ENCODE results near the gene CBX4. TPM values are rescaled to one million over a fixed set of nuclear protein-coding genes. Genes with fewer than 3 reads are reported as not detected.

The CBX4 gene
- total and polyA plus RNA-seq, 2 of the 13 experiments (the other 11 are each of a cell fraction or from before 2014, with no cell fraction given): 25.8 to 50.8 TPM

- TF ChIP-seq ZBTB25 (CRISPR knock-in tag; IDR thresholded peaks at IDR 0.05) (peak; percentile 62; the same call in 1 of the 2 replicates), SAFB2 (CRISPR knock-in tag; IDR thresholded peaks at IDR 0.05; ENCODE audit: borderline replicate concordance, low read depth) (peak; percentile 92; the same call in 1 of the 2 replicates), NFRKB (IDR thresholded peaks at IDR 0.05) (no peak), DNMT1 (CRISPR knock-in tag; IDR thresholded peaks at IDR 0.05) (peak; percentile 94), GTF2F1 (IDR thresholded peaks at IDR 0.05; ENCODE audit: low read length) (no peak), BCL6 (CRISPR knock-in tag; IDR thresholded peaks at IDR 0.05) (peak; percentile 50; the same call in 1 of the 2 replicates), ELF4 (CRISPR knock-in tag; IDR thresholded peaks at IDR 0.05; ENCODE audit: borderline replicate concordance) (0 out of 2 replicates have a peak, but pooled peaks have one; percentile 34), NR3C1 (CRISPR knock-in tag; IDR thresholded peaks at IDR 0.05) (no peak), HCFC1 (IDR thresholded peaks at IDR 0.05; ENCODE audit: low read depth, low read length) (no peak), ZNF891 (CRISPR knock-in tag; IDR thresholded peaks at IDR 0.05) (peak; percentile 54), ARNT2 (CRISPR knock-in tag; IDR thresholded peaks at IDR 0.05; ENCODE audit: low read depth) (peak; percentile 90), ZNF547 (CRISPR knock-in tag; IDR thresholded peaks at IDR 0.05) (peak; percentile 86; the same call in 1 of the 2 replicates), ZFP36 (IDR thresholded peaks at IDR 0.05; ENCODE audit: borderline replicate concordance, low read depth, low read length, partially characterized antibody) (no peak), ZNF17 (CRISPR knock-in tag; IDR thresholded peaks at IDR 0.05) (no peak), THAP7 (CRISPR knock-in tag; IDR thresholded peaks at IDR 0.05) (0 out of 2 replicates have a peak, but pooled peaks have one; percentile 62), CREB1 (IDR thresholded peaks at IDR 0.05) (no peak), CREB1 (CRISPR knock-in tag; IDR thresholded peaks at IDR 0.05) (no peak), KDM2A (CRISPR knock-in tag; IDR thresholded peaks at IDR 0.05; ENCODE audit: borderline replicate concordance, low read depth) (peak; percentile 79; the same call in 1 of the 2 replicates), NR2F2 (IDR thresholded peaks at IDR 0.05; ENCODE audit: borderline replicate concordance, low read depth) (no peak), ZFP37 (CRISPR knock-in tag; IDR thresholded peaks at IDR 0.05; ENCODE audit: borderline replicate concordance) (0 out of 2 replicates have a peak, but pooled peaks have one; percentile 21), ERF (CRISPR knock-in tag; IDR thresholded peaks at IDR 0.05) (peak; percentile 60; the same call in 1 of the 2 replicates)
- TF ChIP-seq, protein P1, sequence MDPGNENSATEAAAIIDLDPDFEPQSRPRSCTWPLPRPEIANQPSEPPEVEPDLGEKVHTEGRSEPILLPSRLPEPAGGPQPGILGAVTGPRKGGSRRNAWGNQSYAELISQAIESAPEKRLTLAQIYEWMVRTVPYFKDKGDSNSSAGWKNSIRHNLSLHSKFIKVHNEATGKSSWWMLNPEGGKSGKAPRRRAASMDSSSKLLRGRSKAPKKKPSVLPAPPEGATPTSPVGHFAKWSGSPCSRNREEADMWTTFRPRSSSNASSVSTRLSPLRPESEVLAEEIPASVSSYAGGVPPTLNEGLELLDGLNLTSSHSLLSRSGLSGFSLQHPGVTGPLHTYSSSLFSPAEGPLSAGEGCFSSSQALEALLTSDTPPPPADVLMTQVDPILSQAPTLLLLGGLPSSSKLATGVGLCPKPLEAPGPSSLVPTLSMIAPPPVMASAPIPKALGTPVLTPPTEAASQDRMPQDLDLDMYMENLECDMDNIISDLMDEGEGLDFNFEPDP (CRISPR knock-in tag; conservative IDR thresholded peaks at IDR 0.05): no peak
- TF ChIP-seq, protein P2, sequence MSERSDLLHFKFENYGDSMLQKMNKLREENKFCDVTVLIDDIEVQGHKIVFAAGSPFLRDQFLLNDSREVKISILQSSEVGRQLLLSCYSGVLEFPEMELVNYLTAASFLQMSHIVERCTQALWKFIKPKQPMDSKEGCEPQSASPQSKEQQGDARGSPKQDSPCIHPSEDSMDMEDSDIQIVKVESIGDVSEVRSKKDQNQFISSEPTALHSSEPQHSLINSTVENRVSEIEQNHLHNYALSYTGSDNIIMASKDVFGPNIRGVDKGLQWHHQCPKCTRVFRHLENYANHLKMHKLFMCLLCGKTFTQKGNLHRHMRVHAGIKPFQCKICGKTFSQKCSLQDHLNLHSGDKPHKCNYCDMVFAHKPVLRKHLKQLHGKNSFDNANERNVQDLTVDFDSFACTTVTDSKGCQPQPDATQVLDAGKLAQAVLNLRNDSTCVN (CRISPR knock-in tag; IDR thresholded peaks at IDR 0.05; ENCODE audit: borderline replicate concordance): no peak
- TF ChIP-seq, protein P3, sequence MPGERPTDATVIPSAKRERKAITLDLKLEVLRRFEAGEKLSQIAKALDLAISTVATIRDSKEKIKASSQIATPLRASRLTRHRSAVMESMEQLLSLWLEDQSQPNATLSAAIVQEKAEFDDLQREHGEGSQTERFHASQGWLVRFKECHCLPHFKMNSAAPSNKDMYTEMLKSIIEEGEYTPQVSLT (CRISPR knock-in tag; IDR thresholded peaks at IDR 0.05; ENCODE audit: borderline replicate concordance, low read depth): no peak; the same call in 1 of the 2 replicates
Measured at GRCh38 chr17:79843816-79844800, 4.9 kb upstream of the CBX4 start (continued).
